H1 (cell line): ENCODE measurements around the gene FBXW2. TPM values are rescaled to one million over a fixed set of nuclear protein-coding genes. Genes with fewer than 3 reads are reported as not detected.

Experiments used
- CTCF ChIA-PET: fragments of 300-600 bp; sonication (Branson Sonifier 250); formaldehyde crosslinking; loops from one replicate; lab custom pipeline; 2021; ENCODE audit not compliant: partially characterized antibody; lab: Charles Lee
- POLR2A ChIA-PET: fragments of 300-600 bp; sonication (Branson Sonifier 250); formaldehyde crosslinking; loops from one replicate; lab custom pipeline; 2021; ENCODE audit warnings: inconsistent platforms; ENCODE audit not compliant: partially characterized antibody; lab: Charles Lee
- DNase-seq, 2 experiments: peaks; one replicate each; pipeline versions ENCODE4 v3.0.0 to v3.0.0-alpha.2; 2010 to 2022; ENCODE audit warnings: low spot score in 2 of 2, low read depth in 1 of 2, mixed read lengths in 1 of 2
- FAIRE-seq: peaks from 2 replicates; lab custom pipeline; 2011; peaks lifted over from hg19 to GRCh38; lab: Jason Lieb, UNC
- H2AFZ ChIP-seq: 2 replicates; pipeline ENCODE4 v1.8.1; 2012; ENCODE audit warnings: low read length, inconsistent platforms
- H2AK5ac ChIP-seq: 2 replicates; pipeline ENCODE4 v1.6.1; 2013; ENCODE audit warnings: low read depth, low read length
- H2BK120ac ChIP-seq: replicated peaks from 2 replicates; pipeline ENCODE3; 2013; ENCODE audit warnings: low read depth, low read length, inconsistent platforms
- H2BK12ac ChIP-seq: 2 replicates; pipeline ENCODE4 v1.6.1; 2013; ENCODE audit warnings: low read depth, low read length
- H2BK15ac ChIP-seq: 2 replicates; pipeline ENCODE4 v1.6.1; 2013; ENCODE audit warnings: low read length
- H2BK20ac ChIP-seq: 2 replicates; pipeline ENCODE4 v1.6.1; 2013; ENCODE audit warnings: low read length
- H2BK5ac ChIP-seq: 2 replicates; pipeline ENCODE4 v1.6.1; 2013; ENCODE audit warnings: low read depth, low read length
- H3K14ac ChIP-seq: 2 replicates; pipeline ENCODE4 v1.6.1; 2013; ENCODE audit warnings: inconsistent platforms; ENCODE audit not compliant: insufficient read length
- H3K18ac ChIP-seq: 2 replicates; pipeline ENCODE4 v1.6.1; 2013; ENCODE audit warnings: low read length; ENCODE audit errors: extremely low read depth
- H3K23ac ChIP-seq: 2 replicates; pipeline ENCODE4 v1.6.1; 2013; ENCODE audit warnings: inconsistent platforms; ENCODE audit not compliant: insufficient read length
- H3K23me2 ChIP-seq: 2 replicates; pipeline ENCODE4 v1.6.1; 2013; ENCODE audit warnings: low read depth, low read length
- H3K27ac ChIP-seq: 2 replicates; pipeline ENCODE4 v1.6.1; 2011; ENCODE audit warnings: low read depth, low read length, inconsistent platforms
- H3K27me3 ChIP-seq, 4 experiments: replicated peaks in 1 of 4; 1 replicate in 1 of 4; 2 replicates in 3 of 4; pipeline versions ENCODE4 v1.6.1 to v1.8.1; 2011 to 2013; ENCODE audit warnings: low read length in 3 of 4, mild to moderate bottlenecking in 3 of 4, inconsistent platforms in 2 of 4, mixed read lengths in 2 of 4, moderate library complexity in 1 of 4; ENCODE audit not compliant: control insufficient read depth in 3 of 4, insufficient read depth in 3 of 4; ENCODE audit errors: extremely low read depth in 1 of 4
- H3K36me3 ChIP-seq, 4 experiments: 2 replicates each; pipeline versions ENCODE4 v1.6.1 to v1.8.1; 2011 to 2013; ENCODE audit warnings: mild to moderate bottlenecking in 4 of 4, low read length in 3 of 4, moderate library complexity in 2 of 4, control low read depth in 1 of 4, inconsistent platforms in 1 of 4; ENCODE audit not compliant: insufficient read depth in 4 of 4, control insufficient read depth in 2 of 4
- H3K4ac ChIP-seq: replicated peaks from 2 replicates; pipeline ENCODE3; 2013; ENCODE audit warnings: low read length, low read depth, mixed read lengths, inconsistent platforms; ENCODE audit not compliant: insufficient read length
- H3K4me1 ChIP-seq, 4 experiments: replicated peaks in 1 of 4; 1 replicate in 1 of 4; 2 replicates in 3 of 4; pipeline versions ENCODE4 v1.6.1 to v1.8.1; 2011 to 2013; ENCODE audit warnings: low read length in 3 of 4, inconsistent platforms in 2 of 4, mixed read lengths in 1 of 4; ENCODE audit not compliant: insufficient read depth in 4 of 4, control insufficient read depth in 3 of 4
- H3K4me2 ChIP-seq, 2 experiments: 2 replicates each; pipeline versions ENCODE4 v1.6.1 to v1.8.1; 2011 to 2013; ENCODE audit warnings: low read depth in 2 of 2, low read length in 2 of 2, control low read depth in 1 of 2, inconsistent platforms in 1 of 2, mild to moderate bottlenecking in 1 of 2; ENCODE audit not compliant: insufficient read depth in 1 of 2
- H3K4me3 ChIP-seq, 4 experiments: fragments of 200-600, 300-600 bp in 1 of 4; sonication (generic), shearing (Covaris generic), sonication (Bioruptor Twin) in 1 of 4; 2 replicates each; pipeline versions ENCODE4 v1.5.1 to v1.8.1; 2011 to 2016; ENCODE audit warnings: low read length in 4 of 4, low read depth in 3 of 4, control low read depth in 2 of 4, inconsistent platforms in 2 of 4, mild to moderate bottlenecking in 2 of 4, mixed read lengths in 1 of 4, moderate library complexity in 1 of 4; ENCODE audit not compliant: insufficient read depth in 2 of 4; ENCODE audit errors: extremely low read depth in 1 of 4
- H3K56ac ChIP-seq: replicated peaks from 2 replicates; pipeline ENCODE3; 2013; ENCODE audit warnings: low read depth, mild to moderate bottlenecking, mixed read lengths, low read length, inconsistent platforms; ENCODE audit not compliant: insufficient read length
- H3K79me1 ChIP-seq: 2 replicates; pipeline ENCODE4 v1.6.1; 2013; ENCODE audit warnings: low read depth, low read length, control low read depth
- H3K79me2 ChIP-seq, 2 experiments: 2 replicates each; pipeline versions ENCODE4 v1.6.1 to v1.8.1; 2012 to 2013; ENCODE audit warnings: low read length in 2 of 2, mild to moderate bottlenecking in 2 of 2, inconsistent platforms in 1 of 2; ENCODE audit not compliant: insufficient read depth in 2 of 2, control insufficient read depth in 1 of 2
- H3K9ac ChIP-seq, 4 experiments: replicated peaks in 1 of 4; 1 replicate in 1 of 4; 2 replicates in 3 of 4; pipeline versions ENCODE4 v1.6.1 to v1.8.1; 2011 to 2013; ENCODE audit warnings: low read depth in 3 of 4, low read length in 3 of 4, control low read depth in 2 of 4, mild to moderate bottlenecking in 2 of 4, moderate library complexity in 2 of 4, inconsistent platforms in 1 of 4; ENCODE audit errors: extremely low read depth in 1 of 4
- H3K9me3 ChIP-seq, 2 experiments: 2 replicates each; pipeline versions ENCODE4 v1.6.1 to v1.8.1; 2012 to 2013; ENCODE audit warnings: mild to moderate bottlenecking in 2 of 2, moderate library complexity in 2 of 2, control low read depth in 1 of 2, inconsistent platforms in 1 of 2, low read depth in 1 of 2, low read length in 1 of 2, mixed read lengths in 1 of 2; ENCODE audit not compliant: insufficient read depth in 2 of 2
- H4K20me1 ChIP-seq, 2 experiments: replicated peaks in 1 of 2; 2 replicates each; pipeline versions ENCODE3 to v1.8.1; 2011 to 2013; ENCODE audit warnings: inconsistent platforms in 2 of 2, low read length in 2 of 2, mild to moderate bottlenecking in 1 of 2; ENCODE audit not compliant: insufficient read depth in 2 of 2, control insufficient read depth in 1 of 2
- H4K5ac ChIP-seq: 2 replicates; pipeline ENCODE4 v1.6.1; 2013; ENCODE audit warnings: low read length, low read depth, mixed read lengths, inconsistent platforms; ENCODE audit not compliant: insufficient read length
- H4K8ac ChIP-seq: 2 replicates; pipeline ENCODE4 v1.8.0; 2013; ENCODE audit warnings: mild to moderate bottlenecking, moderate library complexity, low read length, inconsistent platforms; ENCODE audit not compliant: insufficient read depth; ENCODE audit errors: extremely low read depth
- H4K91ac ChIP-seq: replicated peaks from 2 replicates; pipeline ENCODE3; 2013; ENCODE audit warnings: low read length, mixed read lengths, inconsistent platforms; ENCODE audit not compliant: insufficient read length
- ATF3 ChIP-seq: IDR thresholded peaks from 2 replicates; pipeline ENCODE4 v1.6.1; 2011; ENCODE audit warnings: low read depth, mild to moderate bottlenecking, low read length; ENCODE audit not compliant: insufficient read depth
- EP300 ChIP-seq, 2 experiments: IDR thresholded peaks; 1 replicate in 1 of 2; 2 replicates in 1 of 2; pipeline ENCODE4 v1.6.1; 2011 to 2012; ENCODE audit warnings: low read depth in 2 of 2, low read length in 2 of 2, mild to moderate bottlenecking in 2 of 2, borderline replicate concordance in 1 of 2, inconsistent platforms in 1 of 2, moderate library complexity in 1 of 2
- GTF2F1 ChIP-seq: IDR thresholded peaks from 2 replicates; pipeline ENCODE4 v1.6.1; 2012; ENCODE audit warnings: low read depth, low read length, improper control_type of control experiment, borderline replicate concordance
- HDAC2 ChIP-seq, 2 experiments: fragments of 300-600 bp in 1 of 2; sonication (generic) in 1 of 2; IDR thresholded peaks; 2 replicates each; pipeline ENCODE4 v1.6.1; 2011 to 2012; ENCODE audit warnings: low read depth in 2 of 2, low read length in 2 of 2, mild to moderate bottlenecking in 2 of 2, moderate library complexity in 2 of 2, borderline replicate concordance in 1 of 2, inconsistent platforms in 1 of 2
- MAFK ChIP-seq: IDR thresholded peaks from 2 replicates; pipeline ENCODE4 v1.6.1; 2012; ENCODE audit warnings: low read depth, mild to moderate bottlenecking, improper control_type of control experiment, low read length
- RAD21 ChIP-seq, 2 experiments: IDR thresholded peaks in 1 of 2; conservative IDR thresholded peaks in 1 of 2; 2 replicates each; pipeline ENCODE4 v1.6.1; 2011; ENCODE audit warnings: low read depth in 2 of 2, low read length in 2 of 2, improper control_type of control experiment in 1 of 2, inconsistent platforms in 1 of 2, mild to moderate bottlenecking in 1 of 2, moderate library complexity in 1 of 2
- RBBP5 ChIP-seq: IDR thresholded peaks from 2 replicates; pipeline ENCODE4 v1.7.1; 2012; ENCODE audit warnings: low read depth, mild to moderate bottlenecking, inconsistent platforms, low read length, moderate library complexity, borderline replicate concordance
- RNF2 ChIP-seq: fragments of 200-900, 300-1000 bp; sonication (generic); IDR thresholded peaks from 2 replicates; pipeline ENCODE4 v1.7.1; 2016; ENCODE audit warnings: borderline replicate concordance, low read depth, mild to moderate bottlenecking, antibody characterized with exemption, low read length; ENCODE audit not compliant: poor library complexity, severe bottlenecking; ENCODE audit errors: missing control alignments
- SIX5 ChIP-seq: IDR thresholded peaks from 2 replicates; pipeline ENCODE4 v1.6.1; 2011; ENCODE audit warnings: mild to moderate bottlenecking, low read depth, low read length
- SUZ12 ChIP-seq: fragments of 200-600 bp; sonication (generic); IDR thresholded peaks from 2 replicates; pipeline ENCODE4 v1.6.1; 2012; ENCODE audit warnings: mild to moderate bottlenecking, inconsistent platforms, low read length, moderate library complexity, mixed read lengths
- YY1 ChIP-seq: IDR thresholded peaks from 2 replicates; pipeline ENCODE4 v1.6.1; 2011; ENCODE audit warnings: low read depth, mild to moderate bottlenecking, low read length
- WGBS, 2 experiments: shearing (Covaris generic) in 1 of 2; methylation state at CpG; one replicate each; pipeline versions ENCODE4 v1.1.6 to v1.1.7; 2013 to 2015; ENCODE audit warnings: low lambda C conversion rate in 2 of 2, mixed read lengths in 2 of 2, inconsistent platforms in 1 of 2, low coverage in 1 of 2, missing lambda C conversion rate in 1 of 2; ENCODE audit not compliant: insufficient replicate concordance in 2 of 2, insufficient coverage in 1 of 2, insufficient read length in 1 of 2; ENCODE audit errors: extremely low coverage in 1 of 2, missing lambda C conversion rate in 1 of 2; 5-methylcytosine and 5-hydroxymethylcytosine counted together
- polyA plus RNA-seq, 7 experiments: library from polyadenylated mRNA; depleted of rRNA in 3 of 7; stranded (reverse) in 5 of 7; unstranded in 2 of 7; fragments of >200 nt in 5 of 7; fragments of 200-250 nt in 2 of 7; gene quantifications; 1 replicate in 5 of 7; 2 replicates in 1 of 7; 4 replicates in 1 of 7; pipeline versions ENCODE4 v1.2.1 to v1.2.3, GENCODE V29; 2011 to 2013; ENCODE audit warnings: missing spikeins in 2 of 7, mixed read lengths in 2 of 7
- total RNA-seq: library from RNA; stranded (reverse); fragmentation: NEBNext Ultra II Directional; extraction: Animal tissue kit (Norgen Biotek cat#: 25700); gene quantifications from 2 replicates; pipeline ENCODE4 v1.2.1, GENCODE V29; 2021

FBXW2 gene
- total and polyA plus RNA-seq, 2 of the 8 experiments (the other 6 are each of a cell fraction or from before 2014, with no cell fraction given) = 19.2 to 65.3 TPM

- no peaks in the 10 kb centered on the region; the same call in 1 of the 2 replicates for H3K79me1 ChIP-seq
- peaks cover 0 to 3% (median 0%) of the 10 kb centered on the region in 4 experiments; a peak in 1 of 7 replicates for H3K4me1 ChIP-seq
- H2AK5ac ChIP-seq = no peak overlapping the region
- H2AFZ ChIP-seq = no peak overlapping the region
- DNase-seq = no peak
- H2BK15ac ChIP-seq = no peak overlapping the region
- no peak overlapping the region for H3K4ac ChIP-seq
- no peak overlapping the region for H2BK5ac ChIP-seq
- no peaks in the 10 kb centered on the region for H3K27me3 ChIP-seq
- H3K23me2 ChIP-seq = no peaks in the 10 kb centered on the region
- ChIA-PET CTCF (interaction anchor here (0.6 to 6.1 kb wide), 4 partner anchors 10 to 217 kb away, joined by 3 to 31 read pairs (median 4); no protein-coding TSS in a partner anchor), POLR2A (interaction anchor here (0.6 to 1.8 kb wide), 3 partner anchors 8 to 85 kb away, joined by 4 to 6 read pairs (median 4); no protein-coding TSS in a partner anchor)
- no peak overlapping the region for H3K23ac ChIP-seq
- H4K8ac ChIP-seq = no peak overlapping the region
- H3K27ac ChIP-seq = no peak overlapping the region
- peaks cover 1 to 8% of the 10 kb centered on the region in 2 experiments for H4K20me1 ChIP-seq
- FAIRE-seq = no peak
- H2BK12ac ChIP-seq = no peak overlapping the region
- H3K9me3 ChIP-seq = no peaks in the 10 kb centered on the region
- no peak overlapping the region for H2BK120ac ChIP-seq
- H3K56ac ChIP-seq = no peak overlapping the region
- no peak overlapping the region for H3K18ac ChIP-seq
- H4K91ac ChIP-seq = no peak overlapping the region
- H3K79me2 ChIP-seq = no peaks in the 10 kb centered on the region
- H3K4me3 ChIP-seq = no peak overlapping the region
- no peak overlapping the region for H3K14ac ChIP-seq
- no peak overlapping the region for H3K4me2 ChIP-seq
- 92% methylated on average over 11 of the region's 11 CpGs; no CpG with 5 or more reads in 1 of the 2 experiments for WGBS, 2 experiments
- no peak overlapping the region for H2BK20ac ChIP-seq
- H4K5ac ChIP-seq = no peak overlapping the region
- H3K9ac ChIP-seq = no peak overlapping the region
- H3K36me3 ChIP-seq = peaks cover 5 to 52% (median 26%) of the 10 kb centered on the region in 4 experiments; a peak in 7 of 8 replicates
- no peak for TF ChIP-seq ATF3
- TF ChIP-seq EP300 (IDR thresholded peaks at IDR 0.05; ENCODE audit: borderline replicate concordance in 1 of 2, low read depth in 2 of 2, low read length in 2 of 2) = no peak
- no peak for TF ChIP-seq RNF2
- no peak for TF ChIP-seq MAFK
- TF ChIP-seq YY1 = no peak
- no peak for TF ChIP-seq SIX5
- TF ChIP-seq GTF2F1 = no peak
- TF ChIP-seq RAD21 (IDR thresholded peaks at IDR 0.05 in 1 of 2, conservative IDR thresholded peaks at IDR 0.05 in 1 of 2; ENCODE audit: low read depth in 2 of 2, low read length in 2 of 2) = no peak
- TF ChIP-seq HDAC2 (IDR thresholded peaks at IDR 0.05; ENCODE audit: borderline replicate concordance in 1 of 2, low read depth in 2 of 2, low read length in 2 of 2) = no peak
- no peak for TF ChIP-seq SUZ12
- TF ChIP-seq RBBP5 = no peak
These were observed 28.7 kb downstream of the FBXW2 start for GRCh38 chr9:120764476-120764875.
